GM12801 (cell line): ENCODE data around the gene P2RY8.

Experiments used
- CTCF ChIP-seq: IDR thresholded peaks from one replicate; pipeline ENCODE4 v1.5.1; 2011; ENCODE audit warnings: control low read depth; ENCODE audit not compliant: insufficient read length; ENCODE audit errors: extremely low read depth

The P2RY8 gene

GRCh38 chrX:1416965-1417760, 119.8 kb downstream of the P2RY8 start:
- no peak for TF ChIP-seq CTCF

- TF ChIP-seq CTCF, result no peak
Measured at GRCh38 chrX:1416327-1416784, 120.6 kb downstream of the P2RY8 start.
